ENCODE measurements around the gene AGBL1. TPM values are rescaled to one million over a fixed set of nuclear protein-coding genes. Genes with fewer than 3 reads are reported as not detected.

AGBL1 gene
- total RNA-seq, 1 experiment from 2014 or later = not detected

DNA sequence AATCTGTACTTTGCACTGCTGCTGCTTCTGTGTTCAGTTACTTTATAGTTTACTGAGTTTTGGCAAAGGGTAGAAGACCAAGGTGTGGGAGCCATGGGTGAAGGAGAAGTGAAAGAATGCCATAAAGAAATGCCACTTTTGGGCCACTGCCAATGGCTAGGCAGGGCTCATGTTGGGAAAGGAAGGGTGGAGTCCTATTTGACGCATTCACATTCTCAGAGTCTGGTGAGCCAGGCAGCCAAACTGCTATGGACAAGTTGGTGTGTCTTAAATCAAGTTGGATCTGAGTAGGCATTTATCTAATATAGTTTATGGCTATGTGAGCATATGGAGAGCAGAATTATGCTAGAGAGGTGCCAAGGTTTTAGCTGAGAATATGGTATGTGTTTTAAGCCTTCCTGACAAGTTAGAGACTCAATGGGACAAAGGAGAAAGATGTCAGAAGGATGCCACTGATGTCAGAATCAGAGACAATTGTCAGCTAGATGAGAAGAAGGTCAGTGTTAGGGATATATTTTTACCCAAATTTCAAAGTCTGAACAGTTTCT is 296.1 kb downstream of the AGBL1 start:
- H2BK12ac ChIP-seq (ENCODE audit: insufficient read length, low read depth, low read length) = no peak overlapping the region
- no peak overlapping the region for H2BK20ac ChIP-seq (ENCODE audit: low read depth, low read length, poor library complexity, severe bottlenecking)
- no peak overlapping the region for H2BK120ac ChIP-seq (ENCODE audit: low read depth, low read length, poor library complexity, severe bottlenecking)
- no peaks in the 10 kb centered on the region for H3K79me1 ChIP-seq (ENCODE audit: insufficient read depth, low read depth, low read length, poor library complexity, severe bottlenecking)
- H3K79me2 ChIP-seq (ENCODE audit: insufficient read depth, low read length) = no peaks in the 10 kb centered on the region
- no peak overlapping the region for H2BK5ac ChIP-seq (ENCODE audit: insufficient read length, low read length)
- H4K20me1 ChIP-seq (ENCODE audit: control insufficient read depth, insufficient read depth, insufficient read length) = no peaks in the 10 kb centered on the region
- no peak overlapping the region for H3K9ac ChIP-seq (ENCODE audit: extremely low read depth, insufficient read length, low read length)
- no peaks in the 10 kb centered on the region for H3K23me2 ChIP-seq (ENCODE audit: insufficient read length, low read depth, low read length, poor library complexity, severe bottlenecking)
- H3K4me1 ChIP-seq (ENCODE audit: insufficient read depth, low read length) = peaks cover 4% of the 10 kb centered on the region
- H4K91ac ChIP-seq (ENCODE audit: insufficient read length, low read depth, low read length) = no peak overlapping the region
- H2BK15ac ChIP-seq (ENCODE audit: low read depth, low read length) = no peak overlapping the region
- TF ChIP-seq, protein P1, sequence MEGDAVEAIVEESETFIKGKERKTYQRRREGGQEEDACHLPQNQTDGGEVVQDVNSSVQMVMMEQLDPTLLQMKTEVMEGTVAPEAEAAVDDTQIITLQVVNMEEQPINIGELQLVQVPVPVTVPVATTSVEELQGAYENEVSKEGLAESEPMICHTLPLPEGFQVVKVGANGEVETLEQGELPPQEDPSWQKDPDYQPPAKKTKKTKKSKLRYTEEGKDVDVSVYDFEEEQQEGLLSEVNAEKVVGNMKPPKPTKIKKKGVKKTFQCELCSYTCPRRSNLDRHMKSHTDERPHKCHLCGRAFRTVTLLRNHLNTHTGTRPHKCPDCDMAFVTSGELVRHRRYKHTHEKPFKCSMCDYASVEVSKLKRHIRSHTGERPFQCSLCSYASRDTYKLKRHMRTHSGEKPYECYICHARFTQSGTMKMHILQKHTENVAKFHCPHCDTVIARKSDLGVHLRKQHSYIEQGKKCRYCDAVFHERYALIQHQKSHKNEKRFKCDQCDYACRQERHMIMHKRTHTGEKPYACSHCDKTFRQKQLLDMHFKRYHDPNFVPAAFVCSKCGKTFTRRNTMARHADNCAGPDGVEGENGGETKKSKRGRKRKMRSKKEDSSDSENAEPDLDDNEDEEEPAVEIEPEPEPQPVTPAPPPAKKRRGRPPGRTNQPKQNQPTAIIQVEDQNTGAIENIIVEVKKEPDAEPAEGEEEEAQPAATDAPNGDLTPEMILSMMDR (conservative IDR thresholded peaks at IDR 0.05) = no peak
- H3K4me1 Mint-ChIP-seq = peaks cover 8% of the 10 kb centered on the region in 2 experiments
- H3K9me3 Mint-ChIP-seq = peaks cover 4 to 5% of the 10 kb centered on the region in 2 experiments; a peak in 3 of 5 replicates
- no peaks in the 10 kb centered on the region for H3K27me3 ChIP-seq (ENCODE audit: insufficient read depth, low read length)
- no peak for DNase-seq
- no peak overlapping the region for H3K56ac ChIP-seq (ENCODE audit: insufficient read length, low read depth, low read length)
- H3K27ac Mint-ChIP-seq = no peak overlapping the region
- no peaks in the 10 kb centered on the region for H3K9me3 ChIP-seq (ENCODE audit: control insufficient read depth, low read depth, low read length)
- WGBS (ENCODE audit: extremely low coverage, insufficient read length, low lambda C conversion rate) = no CpG with 5 or more reads among the region's 1 CpG
- no peak overlapping the region for H3K23ac ChIP-seq (ENCODE audit: insufficient read length, low read depth, low read length)
- H3K18ac ChIP-seq (ENCODE audit: insufficient read length, low read depth, low read length) = no peak overlapping the region
- H3K4me3 Mint-ChIP-seq = no peak overlapping the region
- no peak overlapping the region for H2AFZ ChIP-seq (ENCODE audit: low read length)
- H3K27ac ChIP-seq (ENCODE audit: insufficient read length, low read depth, low read length) = no peak overlapping the region
- no peak overlapping the region for H2AK5ac ChIP-seq (ENCODE audit: insufficient read length, low read length)
- no peak overlapping the region for H4K5ac ChIP-seq (ENCODE audit: insufficient read length, low read depth, low read length)
- no peaks in the 10 kb centered on the region for H3K27me3 Mint-ChIP-seq (ENCODE audit: low read depth)
- H3K4me2 ChIP-seq (ENCODE audit: insufficient read depth, insufficient read length, low read length) = no peak overlapping the region
- H3K14ac ChIP-seq (ENCODE audit: insufficient read depth, low read length) = no peak overlapping the region
- no peak overlapping the region for H4K8ac ChIP-seq (replicated peaks; ENCODE audit: insufficient read length, low read depth, low read length)
- no peak overlapping the region for H3T11ph ChIP-seq (ENCODE audit: low read length)
- no peak overlapping the region for H3K4ac ChIP-seq (ENCODE audit: low read depth, low read length)
- H3K36me3 Mint-ChIP-seq (ENCODE audit: insufficient read depth in 1 of 3, low read depth in 3 of 3) = peaks cover 0 to 5% (median 3%) of the 10 kb centered on the region in 3 experiments; a peak in 3 of 7 replicates

Measured in H9 (cell line).